ENCODE results near the gene AHNAK.

The AHNAK gene

GRCh38 chr11:62400760-62401159 lies 145.8 kb downstream of the AHNAK start:
- DNase-seq: no peak

DNA sequence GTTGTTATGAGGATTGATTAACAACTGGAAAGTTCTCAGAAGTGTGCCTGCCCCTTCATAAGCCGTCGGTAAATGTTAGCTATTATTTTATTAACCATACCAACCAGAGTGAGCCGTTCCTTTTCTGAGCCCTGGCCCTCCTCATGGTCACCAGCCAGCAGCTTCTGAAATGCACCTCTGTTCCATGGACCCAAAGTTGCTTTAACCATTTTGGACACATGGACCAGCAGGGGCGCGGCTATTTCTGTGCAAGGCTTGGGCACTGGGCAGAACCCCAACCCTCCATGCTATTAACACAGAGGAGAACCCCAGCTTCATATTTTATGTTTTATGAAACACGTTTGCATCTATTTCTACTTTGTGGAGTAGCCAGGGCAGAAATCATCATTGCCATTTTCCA lies 146.3 kb downstream of the AHNAK start:
- DNase-seq: no peak

GRCh38 chr11:62399878-62400266 lies 146.7 kb downstream of the AHNAK start:
- DNase-seq: no peak

GRCh38 chr11:62399172-62399877 lies 147.3 kb downstream of the AHNAK start:
- no peak for DNase-seq

- DNase-seq: no peak
Measured at GRCh38 chr11:62398011-62398994, 148.3 kb downstream of the AHNAK start.

DNA sequence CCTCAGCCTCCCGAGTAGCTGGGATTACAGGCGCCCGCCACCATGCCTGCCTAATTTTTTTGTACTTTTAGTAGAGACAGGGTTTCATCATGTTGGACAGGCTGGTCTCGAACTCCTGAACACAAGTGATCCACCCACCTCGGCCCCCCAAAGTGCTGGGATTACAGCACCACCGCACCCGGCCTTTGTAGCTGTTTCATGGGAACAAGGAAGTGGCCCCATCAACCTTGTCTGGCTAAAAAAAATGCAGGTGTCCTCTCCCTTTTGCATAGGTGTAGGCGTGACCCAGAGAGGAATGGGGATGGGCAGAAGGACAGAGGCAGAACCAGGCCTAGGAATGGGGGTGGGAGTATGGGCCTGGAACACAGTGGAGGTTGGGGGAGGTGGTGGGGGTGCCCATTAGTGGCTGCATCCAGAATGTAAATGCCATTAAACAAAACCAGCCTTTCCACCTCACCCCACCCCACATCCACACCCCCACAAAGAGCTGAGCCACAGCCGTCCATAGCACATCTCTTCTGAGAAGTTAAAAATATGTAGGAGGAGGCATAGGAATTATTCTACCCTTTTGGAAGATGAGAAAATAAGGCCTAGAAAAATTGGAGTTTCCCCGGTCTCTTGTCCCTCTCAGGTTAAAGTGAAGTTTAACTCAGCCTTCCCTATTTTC lies 150.6 kb downstream of the AHNAK start:
- no peak for DNase-seq

GRCh38 chr11:62394825-62395538 lies 151.6 kb downstream of the AHNAK start:
- DNase-seq: peak; percentile 78

DNA sequence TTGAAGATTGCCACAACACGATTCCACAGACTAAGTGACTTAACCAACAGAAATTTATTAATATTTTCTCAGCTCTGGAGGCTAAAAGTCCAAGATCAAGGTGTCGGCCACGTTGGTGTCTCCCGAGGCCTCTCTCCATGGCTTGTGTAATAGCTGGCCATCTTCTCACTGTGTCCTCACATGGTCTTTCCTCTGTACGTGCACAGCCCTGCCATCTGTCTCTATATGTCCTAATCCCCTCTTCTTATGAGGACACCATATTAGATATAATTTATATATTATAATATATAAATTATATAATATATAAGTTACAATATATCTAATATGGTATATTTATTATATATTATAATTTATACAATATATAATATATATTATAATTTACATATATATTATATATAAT lies 152.9 kb downstream of the AHNAK start:
- DNase-seq: no peak

DNA sequence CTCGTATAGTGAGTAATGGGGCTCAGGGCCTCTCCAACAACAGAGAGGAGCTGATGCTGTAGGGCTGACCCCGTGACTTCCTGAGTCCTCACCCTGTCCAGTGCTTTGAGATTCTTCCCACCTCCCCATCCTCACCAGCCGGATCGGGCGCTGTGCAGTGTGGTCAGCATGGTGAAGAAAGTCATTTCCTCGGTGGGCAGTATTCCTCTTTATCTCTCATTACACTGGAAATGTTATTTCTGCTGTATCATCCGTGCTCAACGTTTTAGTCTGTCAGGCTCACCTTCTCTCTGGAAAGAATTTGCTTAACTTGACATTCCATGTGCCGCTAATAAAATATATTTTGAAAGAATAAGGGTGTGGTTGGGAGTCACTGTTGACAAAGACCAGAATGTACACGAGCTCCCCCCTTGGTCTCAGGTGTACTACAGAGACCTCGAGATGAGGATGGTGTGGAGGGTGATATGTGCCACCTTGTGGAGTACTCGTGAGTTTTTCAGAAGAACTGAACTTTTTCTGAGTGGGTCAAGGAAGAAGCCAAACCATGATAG lies 153.5 kb downstream of the AHNAK start:
- DNase-seq: no peak

- no peak for DNase-seq
Measured at GRCh38 chr11:62392506-62392905, 154.1 kb downstream of the AHNAK start.

GRCh38 chr11:62391642-62392425 lies 154.8 kb downstream of the AHNAK start:
- DNase-seq: no peak

- DNase-seq: no peak
Measured at GRCh38 chr11:62390722-62391121, 155.9 kb downstream of the AHNAK start.

DNA sequence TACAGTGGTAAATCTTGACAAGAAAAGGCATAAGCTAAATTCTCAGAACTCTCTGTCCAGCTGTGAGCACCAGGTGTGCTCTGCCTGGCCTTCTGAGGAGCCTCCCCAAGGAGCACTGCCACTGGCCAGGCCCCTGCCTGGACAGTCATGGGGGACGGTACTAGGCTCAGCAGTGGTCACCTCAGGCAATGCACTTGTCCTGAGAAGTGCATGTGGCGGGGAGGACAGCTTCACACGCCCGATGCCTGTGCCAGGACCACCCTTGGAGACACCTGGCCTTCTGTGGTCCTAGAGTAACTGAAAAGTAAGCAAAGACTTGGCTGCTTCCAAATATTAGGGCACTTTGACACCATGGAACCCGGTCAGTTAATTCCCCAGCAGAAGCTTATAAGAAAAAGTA lies 156.4 kb downstream of the AHNAK start:
- peak; percentile 53 for DNase-seq

GRCh38 chr11:62388999-62389398 lies 157.6 kb downstream of the AHNAK start:
- DNase-seq: peak; percentile 21

DNA sequence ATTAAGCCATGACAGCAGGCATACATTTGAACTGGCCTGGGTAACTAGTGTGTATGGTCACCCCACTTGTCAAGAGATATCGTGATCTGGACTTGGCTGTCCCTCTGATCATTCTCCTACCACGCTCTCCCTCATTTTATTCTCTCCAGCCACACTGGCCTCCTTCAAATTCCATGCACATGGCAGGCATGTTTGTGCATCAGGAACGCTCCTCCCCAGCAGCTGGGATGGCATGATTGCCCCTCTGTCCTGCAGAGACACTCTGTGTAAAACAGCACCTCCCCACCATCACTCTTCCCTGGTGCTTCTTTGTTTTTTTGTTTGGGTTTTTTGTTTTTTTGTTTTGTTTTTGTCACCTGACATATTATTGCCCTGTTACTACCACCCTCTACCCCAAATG lies 159.2 kb downstream of the AHNAK start:
- DNase-seq: peak; percentile 6

- DNase-seq: peak; percentile 57
Measured at GRCh38 chr11:62386083-62386482, 160.5 kb downstream of the AHNAK start.

- peak; percentile 16 for DNase-seq
Measured at GRCh38 chr11:62383822-62384221, 162.8 kb downstream of the AHNAK start.

Measured in activated effector memory CD4-positive, alpha-beta T cell treated with anti-CD3 and anti-CD28 coated beads, Interleukin-2, amount 50 U/mL, for 16 hours (primary cell).